Neuronal stem cell (in vitro differentiated cells): Measurements from ENCODE around the gene ETS1.

Experiments used
- DNase-seq: peaks from one replicate; pipeline ENCODE4 v3.0.0-alpha.2; 2013; ENCODE audit warnings: low spot score
- H2AFZ ChIP-seq: one replicate; pipeline ENCODE4 v1.6.1; 2013; ENCODE audit warnings: mild to moderate bottlenecking, low read length, inconsistent platforms
- H2AK5ac ChIP-seq: 2 replicates; pipeline ENCODE4 v1.6.1; 2013; ENCODE audit warnings: low read depth, mild to moderate bottlenecking, inconsistent platforms, low read length, moderate library complexity, mixed read lengths
- H2BK120ac ChIP-seq: 2 replicates; pipeline ENCODE4 v1.6.1; 2013; ENCODE audit warnings: low read depth, mild to moderate bottlenecking, inconsistent platforms, low read length, moderate library complexity, mixed read lengths
- H2BK12ac ChIP-seq: one replicate; pipeline ENCODE4 v1.6.1; 2013; ENCODE audit warnings: low read length, inconsistent platforms
- H2BK15ac ChIP-seq: 2 replicates; pipeline ENCODE4 v1.6.1; 2013; ENCODE audit warnings: mild to moderate bottlenecking, low read length, inconsistent platforms, mixed read lengths
- H2BK5ac ChIP-seq: one replicate; pipeline ENCODE4 v1.6.1; 2013; ENCODE audit warnings: inconsistent platforms, mild to moderate bottlenecking, low read length, moderate library complexity
- H3K14ac ChIP-seq: one replicate; pipeline ENCODE4 v1.6.1; 2013; ENCODE audit warnings: low read length, inconsistent platforms
- H3K18ac ChIP-seq: 2 replicates; pipeline ENCODE4 v1.6.1; 2013; ENCODE audit warnings: low read length, inconsistent platforms
- H3K23ac ChIP-seq: 2 replicates; pipeline ENCODE4 v1.6.1; 2013; ENCODE audit warnings: low read depth, mild to moderate bottlenecking, mixed read lengths, low read length, inconsistent platforms; ENCODE audit not compliant: poor library complexity
- H3K27ac ChIP-seq: replicated peaks from 3 replicates; pipeline ENCODE4 v1.5.1; 2013; ENCODE audit warnings: low read length, inconsistent platforms
- H3K27me3 ChIP-seq, 3 experiments: 2 replicates each; pipeline ENCODE4 v1.6.1; 2013; ENCODE audit warnings: low read length in 3 of 3, mild to moderate bottlenecking in 2 of 3, inconsistent platforms in 1 of 3, low read depth in 1 of 3, mixed read lengths in 1 of 3, moderate library complexity in 1 of 3; ENCODE audit not compliant: control insufficient read depth in 3 of 3, insufficient read depth in 3 of 3
- H3K36me3 ChIP-seq, 2 donors: replicated peaks in 1 of 2; 2 replicates each; pipeline ENCODE4 v1.6.1; 2013; ENCODE audit warnings: low read length in 2 of 2; ENCODE audit not compliant: control insufficient read depth in 2 of 2, insufficient read depth in 2 of 2
- H3K4ac ChIP-seq: 2 replicates; pipeline ENCODE4 v1.6.1; 2013; ENCODE audit warnings: inconsistent platforms, mild to moderate bottlenecking, low read length, moderate library complexity
- H3K4me1 ChIP-seq, 2 donors: 1 replicate in 1 of 2; 2 replicates in 1 of 2; pipeline ENCODE4 v1.6.1; 2013; ENCODE audit warnings: low read length in 2 of 2, low read depth in 1 of 2; ENCODE audit not compliant: control insufficient read depth in 2 of 2, insufficient read depth in 1 of 2
- H3K4me2 ChIP-seq: one replicate; pipeline ENCODE4 v1.6.1; 2013; ENCODE audit warnings: mild to moderate bottlenecking, low read length, inconsistent platforms; ENCODE audit not compliant: insufficient read depth, poor library complexity, severe bottlenecking
- H3K4me3 ChIP-seq, 2 donors: 2 replicates each; pipeline ENCODE4 v1.5.1; 2013; ENCODE audit warnings: low read length in 2 of 2, mild to moderate bottlenecking in 2 of 2, inconsistent platforms in 1 of 2, moderate library complexity in 1 of 2
- H3K79me1 ChIP-seq: one replicate; pipeline ENCODE4 v1.6.1; 2013; ENCODE audit warnings: low read depth, mild to moderate bottlenecking, inconsistent platforms, low read length, moderate library complexity
- H3K9ac ChIP-seq: one replicate; pipeline ENCODE4 v1.6.1; 2013; ENCODE audit warnings: mild to moderate bottlenecking, low read depth, low read length, inconsistent platforms; ENCODE audit not compliant: poor library complexity
- H3K9me3 ChIP-seq, 2 donors: replicated peaks in 1 of 2; 2 replicates each; pipeline versions ENCODE3 to v1.6.1; 2013; ENCODE audit warnings: low read length in 2 of 2, mild to moderate bottlenecking in 2 of 2, inconsistent platforms in 1 of 2, low read depth in 1 of 2, mixed read lengths in 1 of 2, moderate library complexity in 1 of 2; ENCODE audit not compliant: control insufficient read depth in 2 of 2, insufficient read depth in 1 of 2
- H4K8ac ChIP-seq: one replicate; pipeline ENCODE4 v1.6.1; 2013; ENCODE audit warnings: low read depth, mild to moderate bottlenecking, inconsistent platforms, low read length, moderate library complexity
- H4K91ac ChIP-seq: one replicate; pipeline ENCODE4 v1.6.1; 2013; ENCODE audit warnings: low read length, low read depth, mild to moderate bottlenecking, inconsistent platforms; ENCODE audit not compliant: poor library complexity
- WGBS, 2 donors: extraction: QIAGEN DNeasy Blood & Tissue Kit; methylation state at CpG; one replicate each; pipeline ENCODE4 v1.1.7; 2013; ENCODE audit warnings: missing lambda C conversion rate in 2 of 2, mixed read lengths in 1 of 2; ENCODE audit not compliant: insufficient read length in 2 of 2, insufficient replicate concordance in 1 of 2; ENCODE audit errors: extremely low coverage in 2 of 2; 5-methylcytosine and 5-hydroxymethylcytosine counted together

Gene ETS1

DNA sequence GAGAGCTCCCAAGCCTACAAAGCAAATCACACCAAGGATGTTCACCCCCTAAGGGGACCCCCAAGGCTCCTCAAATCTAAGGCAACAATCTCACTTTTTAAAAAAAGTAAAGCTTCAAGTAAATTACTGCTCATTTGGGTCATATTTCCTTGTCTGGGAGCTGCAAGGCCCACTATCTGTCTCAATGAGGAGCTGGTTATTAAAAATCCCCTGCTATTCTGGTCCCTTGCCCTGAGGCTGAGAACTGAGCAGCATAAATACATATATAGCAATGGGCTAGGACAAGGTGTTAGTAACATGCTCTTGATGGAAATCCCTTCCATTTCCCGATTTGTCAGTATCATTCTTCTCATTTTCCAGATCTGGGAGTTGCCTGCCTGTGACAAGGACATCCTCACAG is 119.2 kb downstream of the ETS1 start:
- H3K27me3 ChIP-seq: no peaks in the 10 kb centered on the region
- H3K36me3 ChIP-seq: peaks cover 0 to 22% of the 10 kb centered on the region in 2 donors
- H3K14ac ChIP-seq: no peak overlapping the region
- no peak overlapping the region for H3K9ac ChIP-seq
- no peak overlapping the region for H2BK5ac ChIP-seq
- H3K4ac ChIP-seq: no peak overlapping the region
- no peak overlapping the region for H3K4me2 ChIP-seq
- H2AK5ac ChIP-seq: no peak overlapping the region
- no peak overlapping the region for H4K8ac ChIP-seq
- no peak overlapping the region for H3K27ac ChIP-seq
- peaks cover 0 to 10% of the 10 kb centered on the region in 2 donors for H3K9me3 ChIP-seq
- H2BK120ac ChIP-seq: no peak overlapping the region
- no CpG with 5 or more reads among the region's 1 CpG for WGBS, 2 donors
- no peak overlapping the region for H2BK12ac ChIP-seq
- no peak overlapping the region for H3K23ac ChIP-seq
- no peak overlapping the region for H3K4me3 ChIP-seq
- no peak for DNase-seq
- H2BK15ac ChIP-seq: no peak overlapping the region
- no peak overlapping the region for H4K91ac ChIP-seq
- peaks cover 0 to 7% of the 10 kb centered on the region in 2 donors for H3K4me1 ChIP-seq
- H3K79me1 ChIP-seq: no peaks in the 10 kb centered on the region
- no peak overlapping the region for H3K18ac ChIP-seq
- H2AFZ ChIP-seq: no peak overlapping the region

- Histone ChIP-seq H2BK120ac (no peak overlapping the region), H3K36me3 (peaks cover 0 to 26% of the 10 kb centered on the region in 2 donors), H3K18ac (no peak overlapping the region), H3K9me3 (peaks cover 0 to 10% of the 10 kb centered on the region in 2 donors), H3K14ac (peak overlapping the region; percentile 43), H4K8ac (no peak overlapping the region), H3K4me1 (peaks cover 0 to 8% of the 10 kb centered on the region in 2 donors), H3K4me2 (no peak overlapping the region), H3K9ac (no peak overlapping the region), H2AK5ac (no peak overlapping the region), H3K27ac (no peak overlapping the region), H2BK5ac (no peak overlapping the region), H2BK12ac (no peak overlapping the region), H2BK15ac (no peak overlapping the region), H2AFZ (no peak overlapping the region), H3K27me3 (no peaks in the 10 kb centered on the region), H3K23ac (no peak overlapping the region), H4K91ac (no peak overlapping the region), H3K4ac (no peak overlapping the region), H3K4me3 (no peak overlapping the region), H3K79me1 (no peaks in the 10 kb centered on the region)
- WGBS, 2 donors: no CpG with 5 or more reads among the region's 9 CpGs
- DNase-seq: no peak
Observed at GRCh38 chr11:128467610-128468041, 119.7 kb downstream of the ETS1 start.

- H3K4me2 ChIP-seq: no peak overlapping the region
- H3K36me3 ChIP-seq: peaks cover 0 to 32% of the 10 kb centered on the region in 2 donors
- no peak overlapping the region for H2AK5ac ChIP-seq
- peak overlapping the region; percentile 29 for H3K18ac ChIP-seq
- H4K8ac ChIP-seq: no peak overlapping the region
- no peak overlapping the region for H2BK15ac ChIP-seq
- H3K79me1 ChIP-seq: no peaks in the 10 kb centered on the region
- H4K91ac ChIP-seq: no peak overlapping the region
- WGBS, 2 donors: no CpG with 5 or more reads among the region's 6 CpGs
- H3K4me1 ChIP-seq: peaks cover 0 to 8% of the 10 kb centered on the region in 2 donors
- no peak for DNase-seq
- no peak overlapping the region for H3K9ac ChIP-seq
- H3K14ac ChIP-seq: no peak overlapping the region
- H2AFZ ChIP-seq: no peak overlapping the region
- no peak overlapping the region for H2BK5ac ChIP-seq
- no peak overlapping the region for H3K4me3 ChIP-seq
- no peak overlapping the region for H2BK12ac ChIP-seq
- no peaks in the 10 kb centered on the region for H3K27me3 ChIP-seq
- H3K4ac ChIP-seq: no peak overlapping the region
- no peak overlapping the region for H3K27ac ChIP-seq
- no peak overlapping the region for H3K23ac ChIP-seq
- peaks cover 0 to 10% of the 10 kb centered on the region in 2 donors for H3K9me3 ChIP-seq
- no peak overlapping the region for H2BK120ac ChIP-seq
Observed at GRCh38 chr11:128467041-128467440, 120.3 kb downstream of the ETS1 start.

- Histone ChIP-seq H3K4me1 (peaks cover 0 to 7% of the 10 kb centered on the region in 2 donors), H3K27me3 (no peaks in the 10 kb centered on the region), H3K18ac (no peak overlapping the region), H3K9me3 (peaks cover 0 to 10% of the 10 kb centered on the region in 2 donors), H2BK120ac (no peak overlapping the region), H2BK15ac (no peak overlapping the region), H3K4me3 (no peak overlapping the region), H4K91ac (no peak overlapping the region), H3K14ac (no peak overlapping the region), H3K4me2 (no peak overlapping the region), H3K23ac (no peak overlapping the region), H3K4ac (no peak overlapping the region), H3K27ac (no peak overlapping the region), H3K36me3 (peaks cover 0 to 40% of the 10 kb centered on the region in 2 donors), H4K8ac (no peak overlapping the region), H2BK5ac (no peak overlapping the region), H3K9ac (no peak overlapping the region), H2AK5ac (no peak overlapping the region), H2BK12ac (no peak overlapping the region), H2AFZ (no peak overlapping the region), H3K79me1 (no peaks in the 10 kb centered on the region)
- no CpG with 5 or more reads among the region's 15 CpGs for WGBS, 2 donors
- DNase-seq: no peak
Observed at GRCh38 chr11:128465946-128466705, 121.2 kb downstream of the ETS1 start.
